Measurements from ENCODE around the gene DCBLD2. TPM values are rescaled to one million over a fixed set of nuclear protein-coding genes. Genes with fewer than 3 reads are reported as not detected.
A peak's percentile ranks its signal among the peaks of the same experiment; 100 is the strongest.

Gene DCBLD2
- total RNA-seq, 2 experiments from 2014 or later: 11.9 to 12.0 TPM

DNA sequence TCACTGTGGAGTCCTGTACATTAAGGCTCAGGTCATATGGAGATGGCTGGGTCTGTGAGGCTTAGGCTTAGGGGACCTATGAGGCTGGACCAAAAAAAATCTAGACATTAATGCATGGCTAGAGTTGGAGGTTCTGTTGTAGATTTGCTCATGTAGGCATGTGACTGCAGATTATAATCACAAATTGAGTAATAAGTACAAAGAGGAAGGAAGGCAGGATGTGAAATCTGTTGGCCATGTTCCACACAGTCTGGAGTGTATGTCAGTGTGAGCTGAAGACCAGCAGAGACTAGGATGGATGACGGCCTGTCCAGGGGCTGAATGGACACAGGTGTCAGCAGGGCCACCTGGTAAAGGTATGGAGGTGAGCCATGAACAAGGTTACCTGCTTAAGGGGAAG lies 138.4 kb downstream of the DCBLD2 start, which contains the start of gene ST3GAL6:
Gene ST3GAL6 (plus strand): TSS at position 265 of the 400 bp plus-strand sequence. CDS start 5,101 bp downstream, outside the sequence.
- POLR2A ChIA-PET: interaction anchor here (0.6 kb wide), 1 partner anchor 34 kb away, joined by 4 read pairs; no protein-coding TSS in a partner anchor
- TF ChIP-seq, protein P1, sequence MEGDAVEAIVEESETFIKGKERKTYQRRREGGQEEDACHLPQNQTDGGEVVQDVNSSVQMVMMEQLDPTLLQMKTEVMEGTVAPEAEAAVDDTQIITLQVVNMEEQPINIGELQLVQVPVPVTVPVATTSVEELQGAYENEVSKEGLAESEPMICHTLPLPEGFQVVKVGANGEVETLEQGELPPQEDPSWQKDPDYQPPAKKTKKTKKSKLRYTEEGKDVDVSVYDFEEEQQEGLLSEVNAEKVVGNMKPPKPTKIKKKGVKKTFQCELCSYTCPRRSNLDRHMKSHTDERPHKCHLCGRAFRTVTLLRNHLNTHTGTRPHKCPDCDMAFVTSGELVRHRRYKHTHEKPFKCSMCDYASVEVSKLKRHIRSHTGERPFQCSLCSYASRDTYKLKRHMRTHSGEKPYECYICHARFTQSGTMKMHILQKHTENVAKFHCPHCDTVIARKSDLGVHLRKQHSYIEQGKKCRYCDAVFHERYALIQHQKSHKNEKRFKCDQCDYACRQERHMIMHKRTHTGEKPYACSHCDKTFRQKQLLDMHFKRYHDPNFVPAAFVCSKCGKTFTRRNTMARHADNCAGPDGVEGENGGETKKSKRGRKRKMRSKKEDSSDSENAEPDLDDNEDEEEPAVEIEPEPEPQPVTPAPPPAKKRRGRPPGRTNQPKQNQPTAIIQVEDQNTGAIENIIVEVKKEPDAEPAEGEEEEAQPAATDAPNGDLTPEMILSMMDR (conservative IDR thresholded peaks at IDR 0.05; ENCODE audit: low read length): no peak
- no peak for TF ChIP-seq EZH2phosphoT487 (IDR thresholded peaks at IDR 0.05; ENCODE audit: borderline replicate concordance, low read depth, low read length)
- peak within 1 kb of the TSS; percentile 36 for H3K4me2 ChIP-seq (ENCODE audit: low read length)

DNA sequence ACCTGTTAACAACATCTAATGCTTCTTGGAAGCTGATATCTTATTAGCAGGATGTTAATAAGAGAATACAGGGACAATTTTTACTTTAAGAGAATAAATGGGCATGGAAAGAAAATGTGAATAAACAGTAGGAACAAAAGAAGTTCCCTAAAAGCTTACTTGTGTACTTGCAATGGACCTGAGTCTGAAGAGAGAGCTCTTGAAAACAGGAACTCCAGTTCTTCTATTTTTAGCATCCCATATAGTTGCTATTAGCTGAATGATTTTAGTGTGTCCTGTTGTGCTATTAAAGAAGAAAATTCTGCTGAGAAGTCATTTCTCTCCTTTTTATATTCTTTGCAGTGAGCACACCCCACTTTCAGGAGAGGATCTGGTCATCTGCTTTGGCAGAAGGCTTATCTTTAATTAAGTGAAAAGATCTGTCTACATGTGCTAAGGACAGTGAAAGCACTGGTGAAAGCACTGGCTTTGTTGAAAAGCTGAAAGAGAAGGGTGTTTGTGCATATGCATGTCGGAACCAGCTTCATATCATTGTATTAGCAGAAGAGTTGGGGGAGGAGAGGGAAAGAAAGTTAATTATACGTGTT lies 139.8 kb downstream of the DCBLD2 start:
- POLR2A ChIA-PET: interaction anchor here (0.7 to 0.8 kb wide), 2 partner anchors 56 to 89 kb away, joined by 5 read pairs; no protein-coding TSS in a partner anchor

More for the DNA sequence above, 138.4 kb downstream of the DCBLD2 start, which contains the start of gene ST3GAL6:
- no peaks in the 10 kb centered on the region for H3K36me3 ChIP-seq (ENCODE audit: insufficient read depth, low read length)
- H3K4me1 ChIP-seq (ENCODE audit: insufficient read depth, low read length, poor library complexity, severe bottlenecking): peaks cover 13% of the 10 kb centered on the region
- H2AFZ ChIP-seq (ENCODE audit: low read length): no peak within 1 kb of the TSS
- H3K79me2 ChIP-seq (ENCODE audit: insufficient read depth, low read depth, low read length): no peaks in the 10 kb centered on the region
- BruUV-seq (replicated peaks): no TSS peak
- CTCF ChIA-PET (ENCODE audit: unreplicated experiment): no interaction called here
- H3K27ac ChIP-seq (ENCODE audit: low read depth, low read length, poor library complexity, severe bottlenecking): peak within 1 kb of the TSS; percentile 33
- peak within 1 kb of the TSS; percentile 46 for H3K4me3 ChIP-seq (ENCODE audit: low read depth, low read length, poor library complexity, severe bottlenecking)
- intact Hi-C loops (cut with micrococcal nuclease; ENCODE audit: unreplicated experiment): no loop called here
- H3K9me2 ChIP-seq (ENCODE audit: insufficient read depth, low read length): no peaks in the 10 kb centered on the region
- H4K20me1 ChIP-seq (ENCODE audit: insufficient read depth, low read length): no peaks in the 10 kb centered on the region
- DNase-seq (ENCODE audit: low spot score): no peak
- H3K9me3 ChIP-seq (ENCODE audit: low read length): no peaks in the 10 kb centered on the region

More for the DNA sequence above, 139.8 kb downstream of the DCBLD2 start:
- no peaks in the 10 kb centered on the region for H3K79me2 ChIP-seq (ENCODE audit: insufficient read depth, low read depth, low read length)
- no peaks in the 10 kb centered on the region for H3K36me3 ChIP-seq (ENCODE audit: insufficient read depth, low read length)
- H3K4me3 ChIP-seq (ENCODE audit: low read depth, low read length, poor library complexity, severe bottlenecking): no peak overlapping the region
- H2AFZ ChIP-seq (ENCODE audit: low read length): 0 out of 2 replicates have a peak overlapping the region, but pooled peaks have one; percentile 36
- no peaks in the 10 kb centered on the region for H3K9me2 ChIP-seq (ENCODE audit: insufficient read depth, low read length)
- H3K4me2 ChIP-seq (ENCODE audit: low read length): peak overlapping the region; percentile 23; the same call in 1 of the 2 replicates
- no peaks in the 10 kb centered on the region for H4K20me1 ChIP-seq (ENCODE audit: insufficient read depth, low read length)
- DNase-seq (ENCODE audit: low spot score): no peak
- intact Hi-C loops (cut with micrococcal nuclease; ENCODE audit: unreplicated experiment): no loop called here
- BruUV-seq (replicated peaks): no TSS peak
- peaks cover 13% of the 10 kb centered on the region for H3K4me1 ChIP-seq (ENCODE audit: insufficient read depth, low read length, poor library complexity, severe bottlenecking)
- CTCF ChIA-PET (ENCODE audit: unreplicated experiment): no interaction called here
- no peak for TF ChIP-seq EZH2phosphoT487 (IDR thresholded peaks at IDR 0.05; ENCODE audit: borderline replicate concordance, low read depth, low read length)
- TF ChIP-seq, protein P1 (conservative IDR thresholded peaks at IDR 0.05; ENCODE audit: low read length): no peak
- H3K27ac ChIP-seq (ENCODE audit: low read depth, low read length, poor library complexity, severe bottlenecking): peak overlapping the region; percentile 27
- no peaks in the 10 kb centered on the region for H3K9me3 ChIP-seq (ENCODE audit: low read length)

Measured in OCI-LY7 (cell line).